GDM1 (cell line): ENCODE data around the gene LAYN.

Experiments
- DNase-seq: peaks from one replicate; lab custom pipeline; 2025; lab: John Stamatoyannopoulos, UW

Gene LAYN

GRCh38 chr11:111540114-111540936 lies at the start of gene LAYN:
TSS of gene LAYN (plus strand) at chr11:111540720. CDS start at chr11:111540844, 124 bp downstream.
- no peak for DNase-seq

DNA sequence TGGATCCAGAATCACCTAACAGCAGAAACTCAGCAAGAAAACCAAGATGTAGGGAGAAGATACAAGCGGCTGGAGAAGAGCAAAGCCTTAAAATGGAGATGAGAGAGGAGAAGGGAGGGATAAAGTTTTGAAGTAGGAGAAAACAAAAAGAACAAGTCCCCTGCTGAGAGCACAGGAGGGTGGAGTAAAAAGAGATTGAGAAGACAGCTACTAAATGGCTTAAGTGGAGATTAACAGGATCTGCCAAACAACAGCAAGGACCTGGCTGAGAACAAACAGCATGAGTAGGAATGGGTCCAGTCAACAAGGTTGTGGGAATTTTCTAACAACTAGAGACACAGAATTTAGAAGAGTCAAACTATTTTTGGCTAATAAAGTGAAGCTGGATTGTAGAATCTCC lies 46.5 kb upstream of the LAYN start:
- DNase-seq: no peak

GRCh38 chr11:111499483-111499882 lies 41.0 kb upstream of the LAYN start:
- DNase-seq: no peak

DNA sequence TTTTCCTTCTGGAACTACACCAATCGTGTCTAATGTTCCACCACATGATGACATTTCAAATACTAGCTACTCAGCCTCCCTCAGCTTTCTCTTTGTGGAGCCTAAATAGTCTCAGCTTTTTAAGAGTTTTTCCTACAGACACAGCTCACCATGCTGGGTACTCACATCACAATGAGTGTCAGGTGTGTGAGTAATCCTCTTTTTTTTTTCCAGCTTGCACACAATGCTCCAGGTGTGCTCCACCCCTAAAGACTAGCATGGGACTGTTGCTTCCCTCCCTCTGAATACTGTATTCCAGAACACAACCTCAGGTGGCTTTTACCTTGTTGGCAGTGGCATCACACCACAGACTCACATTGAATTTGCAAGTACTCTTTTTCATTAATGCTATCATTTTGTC lies 40.0 kb upstream of the LAYN start:
- no peak for DNase-seq

GRCh38 chr11:111502611-111503010 lies 37.9 kb upstream of the LAYN start:
- DNase-seq: no peak

- no peak for DNase-seq
Measured at GRCh38 chr11:111510311-111510710, 30.2 kb upstream of the LAYN start.

- DNase-seq: no peak
Measured at GRCh38 chr11:111512296-111513239, 28.0 kb upstream of the LAYN start, which contains the start of gene BTG4. TSS of gene BTG4 (minus strand) at chr11:111512386. CDS start at chr11:111498776, 13,610 bp downstream.

DNA sequence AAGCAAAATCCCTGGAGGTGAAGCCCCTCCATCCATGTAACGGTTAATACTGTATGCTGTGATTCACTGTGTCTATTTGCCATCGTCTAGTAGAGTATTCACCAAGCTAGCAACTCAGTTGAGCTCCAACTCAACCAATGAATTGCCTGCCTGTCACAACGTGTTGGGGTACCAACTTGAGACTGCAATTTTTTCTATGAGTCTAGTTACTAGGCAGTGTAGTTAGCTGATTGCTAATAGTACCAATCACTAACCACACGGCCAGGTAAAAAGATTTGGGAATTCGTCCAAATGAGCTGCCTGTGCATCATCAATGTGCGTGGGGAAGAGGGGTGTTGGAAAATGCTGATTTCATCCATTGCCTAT lies 27.3 kb upstream of the LAYN start:
- no peak for DNase-seq

- DNase-seq: no peak
Measured at GRCh38 chr11:111514216-111515031, 26.1 kb upstream of the LAYN start, which contains the start of gene HOATZ. TSS of gene HOATZ (plus strand) at chr11:111514778. CDS start at chr11:111514785, 7 bp downstream.

DNA sequence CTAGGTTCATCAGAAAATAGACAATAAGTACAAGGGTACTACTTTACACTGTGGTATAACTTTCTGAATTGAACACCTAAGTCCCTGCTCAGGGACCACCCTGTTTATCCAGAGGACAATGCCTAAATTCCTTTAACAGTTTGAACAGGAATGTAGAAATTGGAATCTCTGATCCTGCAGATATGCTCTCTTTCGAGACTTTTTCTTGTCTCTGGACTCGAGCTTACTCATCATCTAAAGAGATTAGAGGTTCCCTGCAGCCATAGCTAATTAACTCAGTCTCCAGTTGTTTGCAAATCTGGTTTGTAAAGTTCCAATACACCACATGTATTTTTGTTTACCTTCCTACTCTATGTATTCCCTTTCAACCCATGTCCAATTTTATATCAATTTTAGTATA lies 24.9 kb upstream of the LAYN start:
- DNase-seq: no peak

- no peak for DNase-seq
Measured at GRCh38 chr11:111518668-111519067, 21.9 kb upstream of the LAYN start.

- DNase-seq: no peak
Measured at GRCh38 chr11:111520560-111520959, 20.0 kb upstream of the LAYN start.

GRCh38 chr11:111521135-111521534 lies 19.4 kb upstream of the LAYN start:
- no peak for DNase-seq

DNA sequence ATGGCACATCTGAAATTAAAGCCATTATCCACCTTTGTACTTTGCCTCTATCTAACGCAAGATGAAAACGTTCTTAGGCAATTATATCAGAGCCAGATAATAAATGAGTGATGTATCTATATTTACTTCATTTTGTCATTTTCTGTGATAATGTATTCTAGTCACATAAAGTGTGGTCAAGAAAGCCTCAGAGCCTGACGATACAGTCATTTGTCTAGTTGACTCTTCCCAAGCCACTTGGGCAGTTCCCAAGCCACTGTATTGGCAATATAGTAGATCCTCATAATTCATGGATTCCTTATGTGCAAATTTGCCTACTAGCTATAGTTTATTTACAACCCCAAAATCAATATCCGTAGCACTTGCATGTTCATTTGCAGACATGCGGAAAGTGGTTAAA lies 18.1 kb upstream of the LAYN start:
- DNase-seq: no peak

- DNase-seq: no peak
Measured at GRCh38 chr11:111523343-111523742, 17.2 kb upstream of the LAYN start.

DNA sequence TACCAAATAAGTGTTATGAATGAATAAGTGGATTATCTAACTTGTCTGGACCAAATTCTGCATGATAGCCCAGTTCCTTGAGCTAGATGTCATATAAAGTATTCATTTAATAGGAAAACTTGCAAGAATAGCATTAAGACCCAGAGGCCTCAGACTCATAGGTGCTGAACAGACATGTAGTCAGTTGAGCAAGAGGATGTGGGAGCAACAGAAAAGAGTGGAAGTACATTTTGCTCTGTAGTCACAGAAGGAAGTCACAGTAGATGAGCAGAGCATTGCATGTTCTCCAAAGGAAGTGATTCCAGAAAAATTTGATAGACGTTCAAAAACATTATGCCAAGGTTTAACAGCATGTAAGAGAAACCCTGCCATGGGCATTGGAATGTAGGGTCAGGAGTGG lies 16.5 kb upstream of the LAYN start:
- no peak for DNase-seq

DNA sequence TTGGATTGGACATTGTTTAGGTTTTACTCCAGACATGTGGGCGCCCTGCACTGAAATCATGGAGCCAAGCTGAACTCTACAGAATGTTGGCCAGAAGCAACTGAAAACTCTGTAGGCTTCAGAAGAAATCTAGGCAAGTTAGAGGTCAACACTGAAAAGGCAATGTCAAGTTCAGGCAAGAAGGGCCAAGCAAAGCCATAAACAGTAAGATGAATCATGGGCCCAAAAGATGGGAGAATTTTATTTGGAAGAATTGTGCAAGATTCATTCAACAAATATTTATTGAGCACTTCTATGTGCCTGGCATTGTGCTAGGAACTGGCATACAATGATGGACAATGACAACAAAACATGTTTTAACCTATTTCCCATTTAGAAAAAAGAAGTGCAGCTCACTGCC lies 15.1 kb upstream of the LAYN start:
- DNase-seq: no peak

DNA sequence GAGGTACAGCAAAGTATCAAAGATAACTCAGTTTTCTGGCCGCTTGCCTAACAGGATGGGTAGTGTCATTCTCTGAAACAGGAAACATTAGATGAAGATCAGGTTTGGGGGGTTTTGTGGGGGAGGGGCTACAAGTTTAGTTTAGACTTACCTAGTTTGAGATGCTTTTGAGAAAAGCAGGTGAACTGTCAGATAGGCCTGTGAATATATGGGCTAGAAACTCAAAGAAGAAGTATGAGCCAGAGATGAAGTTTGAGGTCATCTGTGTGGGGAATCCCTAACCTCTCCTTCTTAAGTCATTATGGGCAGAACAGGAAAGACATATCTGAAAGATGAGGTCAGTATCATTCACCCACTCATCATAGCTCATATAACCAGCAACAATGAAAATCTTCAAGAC lies 14.0 kb upstream of the LAYN start:
- no peak for DNase-seq

DNA sequence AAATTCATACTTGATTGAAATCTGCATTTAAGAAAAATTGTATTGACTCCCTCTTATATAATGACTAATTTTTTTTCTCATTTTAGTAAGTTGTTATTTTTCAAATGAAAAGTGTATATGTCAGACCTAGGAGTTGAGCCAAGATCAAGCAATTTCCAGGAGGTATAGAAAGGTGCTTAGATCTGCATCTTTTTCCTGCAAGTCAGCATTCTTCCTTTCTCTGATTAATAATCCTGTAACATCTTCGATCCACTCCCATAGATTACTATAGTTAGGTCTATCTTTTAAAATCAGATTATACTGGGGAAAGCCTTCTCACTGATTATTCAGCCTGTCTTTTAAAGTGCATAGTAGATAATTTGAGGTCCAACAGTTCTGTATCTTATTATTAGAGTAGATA lies 13.2 kb upstream of the LAYN start:
- no peak for DNase-seq

DNA sequence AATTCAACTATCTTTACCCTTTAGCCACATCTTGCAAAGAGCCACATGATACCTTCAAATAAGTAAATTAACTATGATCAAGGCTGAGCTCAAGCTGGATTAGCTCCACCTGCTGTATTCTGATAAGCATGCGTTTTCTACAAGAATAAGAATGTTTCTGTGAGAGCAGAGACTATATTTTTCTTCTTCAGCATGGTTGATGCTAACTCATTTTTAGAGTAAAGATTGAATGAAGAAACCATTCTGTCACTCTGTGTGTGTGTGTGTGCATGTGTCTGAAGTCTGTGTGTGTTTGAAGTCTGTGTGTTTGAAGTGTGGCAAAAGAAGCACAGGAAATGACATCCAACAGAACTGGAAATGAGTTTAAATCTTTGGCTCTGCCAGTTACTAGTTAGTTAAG lies 12.0 kb upstream of the LAYN start:
- DNase-seq: no peak

GRCh38 chr11:111530091-111530490 lies 10.4 kb upstream of the LAYN start:
- DNase-seq: no peak

DNA sequence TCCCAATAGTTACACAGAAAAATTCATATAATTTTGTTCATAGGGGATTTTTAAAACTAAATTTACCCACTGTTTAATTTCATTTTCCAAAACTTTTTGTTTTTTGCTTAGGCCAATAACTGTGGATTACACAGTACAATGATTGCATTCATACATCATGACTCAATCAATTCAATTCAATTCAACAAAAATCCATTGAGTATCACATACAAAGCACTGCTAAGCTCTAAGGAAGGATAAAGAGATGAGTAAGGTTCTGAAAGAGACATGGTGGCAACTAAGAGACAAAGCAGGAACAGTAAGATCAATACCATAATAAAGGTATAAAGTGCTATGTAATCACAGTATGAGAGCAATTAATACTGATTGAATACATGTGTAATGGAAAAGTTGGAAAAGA lies 9.4 kb upstream of the LAYN start:
- DNase-seq: no peak
